Medulla oblongata (tissue), 1 donor: Measurements from ENCODE around the gene FLG2.
"Not testable (repeated sequence)": the region's sequence is repeated elsewhere in the genome, so short reads cannot be mapped to it uniquely, and the experiment has no call there.

Experiments
- DNase-seq: peaks from one replicate; pipeline ENCODE4 v3.0.0-alpha.2; 2015; ENCODE audit errors: extremely low spot score

FLG2 gene

GRCh38 chr1:152312169-152312568 lies 47.6 kb downstream of the FLG2 start:
- not testable (repeated sequence) for DNase-seq

DNA sequence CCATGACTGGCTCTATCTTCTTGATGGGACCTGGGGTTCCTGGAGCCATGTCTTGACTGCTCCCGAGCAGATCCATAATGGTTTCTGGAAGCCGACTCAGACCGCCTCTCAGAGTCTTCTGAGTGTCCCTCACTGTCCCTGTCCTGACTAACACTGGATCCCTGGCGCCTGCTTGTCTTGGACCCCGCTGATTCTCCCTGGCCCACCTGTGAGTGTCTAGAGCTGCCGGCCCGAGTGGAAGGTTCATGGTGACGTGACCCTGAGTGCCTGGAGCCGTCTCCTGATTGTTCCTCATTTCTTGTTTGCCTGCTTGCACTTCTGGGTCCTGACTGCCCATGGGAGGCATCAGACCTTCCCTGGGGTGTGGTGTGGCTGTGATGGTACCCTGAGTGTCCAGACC lies 49.9 kb downstream of the FLG2 start:
- DNase-seq, result no peak

GRCh38 chr1:152309320-152309901 lies 50.4 kb downstream of the FLG2 start:
- DNase-seq, result not testable (repeated sequence)

DNA sequence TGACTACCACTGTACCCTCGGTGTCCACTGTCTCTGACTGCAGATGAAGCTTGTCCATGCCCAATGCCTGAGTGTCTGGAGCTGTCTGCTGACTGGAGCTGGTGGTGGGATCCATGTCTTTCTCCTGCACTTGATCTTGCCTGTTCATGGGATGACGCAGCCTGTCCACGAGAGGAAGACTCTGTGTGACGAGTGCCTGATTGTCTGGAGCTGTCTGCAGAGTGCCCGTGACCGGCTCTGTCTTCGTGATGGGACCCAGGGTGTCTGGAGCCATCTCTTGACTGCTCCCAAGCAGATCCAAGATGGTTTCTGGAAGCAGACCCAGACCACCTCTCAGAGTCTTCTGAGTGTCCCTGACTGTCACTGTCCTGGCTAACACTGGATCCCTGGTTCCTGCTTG lies 51.0 kb downstream of the FLG2 start:
- not testable (repeated sequence) for DNase-seq

DNA sequence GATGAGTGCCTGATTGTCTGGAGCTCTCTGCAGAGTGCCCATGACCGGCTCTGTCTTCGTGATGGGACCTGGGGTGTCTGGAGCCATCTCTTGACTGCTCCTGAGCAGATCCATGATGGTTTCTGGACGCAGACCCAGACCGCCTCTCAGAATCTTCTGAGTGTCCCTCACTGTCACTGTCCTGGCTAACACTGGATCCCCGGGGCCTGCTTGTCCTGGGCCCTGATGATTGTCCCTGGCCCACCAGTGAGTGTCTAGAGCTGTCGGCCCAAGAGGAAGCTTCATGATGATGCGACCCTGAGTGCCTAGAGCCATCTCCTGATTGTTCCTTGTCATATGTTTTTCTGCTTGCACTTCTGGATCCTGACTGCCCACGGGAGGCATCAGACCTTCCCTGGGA lies 51.8 kb downstream of the FLG2 start:
- DNase-seq, result not testable (repeated sequence)

DNA sequence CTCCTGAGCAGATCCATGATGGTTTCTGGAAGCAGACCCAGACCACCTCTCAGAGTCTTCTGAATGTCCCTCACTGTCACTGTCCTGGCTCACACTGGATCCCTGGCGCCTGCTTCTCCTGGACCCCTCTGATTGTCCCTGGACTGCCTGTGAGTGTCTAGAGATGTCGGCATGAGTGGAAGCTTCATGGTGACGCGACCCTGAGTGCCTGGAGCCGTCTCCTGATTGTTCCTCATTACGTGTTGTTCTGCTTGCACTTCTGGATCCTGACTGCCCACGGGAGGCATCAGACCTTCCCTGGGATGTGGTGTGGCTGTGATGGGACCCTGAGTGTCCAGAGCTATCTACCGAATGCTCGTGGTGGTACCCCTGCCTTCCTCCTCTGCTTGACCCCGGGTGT lies 53.7 kb downstream of the FLG2 start:
- DNase-seq, result not testable (repeated sequence)

- not testable (repeated sequence) for DNase-seq
Measured at GRCh38 chr1:152304773-152305172, 55.0 kb downstream of the FLG2 start.

DNA sequence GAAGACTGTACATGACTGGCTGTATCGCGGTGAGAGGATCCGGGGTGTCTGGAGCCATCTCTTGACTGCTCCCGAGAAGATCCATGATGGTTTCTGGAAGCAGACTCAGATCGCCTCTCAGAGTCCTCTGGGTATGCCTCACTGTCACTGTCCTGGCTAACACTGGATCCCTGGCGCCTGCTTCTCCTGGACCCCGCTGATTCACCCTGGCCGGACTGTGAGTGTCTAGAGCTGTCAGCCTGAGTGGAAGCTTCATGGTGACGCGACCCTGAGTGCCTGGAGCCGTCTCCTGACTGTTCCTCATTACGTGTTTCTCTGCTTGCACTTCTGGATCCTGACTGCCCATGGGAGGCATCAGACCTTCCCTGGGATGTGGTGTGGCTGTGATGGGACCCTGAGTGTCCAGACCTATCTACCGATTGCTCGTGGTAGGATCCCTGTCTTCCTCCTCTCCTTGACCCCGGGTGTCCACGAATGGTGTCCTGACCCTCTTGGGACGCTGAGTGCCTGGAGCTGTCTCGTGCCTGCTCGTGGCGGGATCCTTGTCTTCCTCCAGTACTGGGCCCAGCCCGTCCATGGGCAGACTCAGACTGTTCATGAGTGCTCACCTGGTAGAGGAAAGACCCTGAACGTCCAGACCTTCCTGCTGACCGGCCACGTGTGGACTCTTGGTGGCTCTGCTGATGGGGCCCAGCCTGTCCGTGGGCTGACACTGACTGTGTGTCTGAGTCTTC lies 56.5 kb downstream of the FLG2 start:
- not testable (repeated sequence) for DNase-seq
